C4-2B (cell line): ENCODE data around the gene CRHBP.

Experiments
- CTCF ChIP-seq: fragments of 450-650 bp; conservative IDR thresholded peaks from 2 replicates; pipeline ENCODE4 v1.5.1; 2017; ENCODE audit warnings: mild to moderate bottlenecking
- ZFX ChIP-seq: fragments of 450-650 bp; IDR thresholded peaks from 2 replicates; pipeline ENCODE4 v1.6.1; 2017

- TF ChIP-seq CTCF: no peak
- no peak for TF ChIP-seq ZFX
These were observed 1.5 kb downstream of the CRHBP start for GRCh38 chr5:76954383-76954763.
